WTC11 (cell line): ENCODE measurements around the gene NUTM2D. TPM values are rescaled to one million over a fixed set of nuclear protein-coding genes. Genes with fewer than 3 reads are reported as not detected.
"Not testable (repeated sequence)": the region's sequence is repeated elsewhere in the genome, so short reads cannot be mapped to it uniquely, and the experiment has no call there.

Source experiments
- ATAC-seq: fragments of 200-7000 bp; cut with Tn5 transposase; 2 replicates; pipeline ENCODE4 v1.10.0; 2021; ENCODE audit warnings: mild to moderate bottlenecking, moderate library complexity
- CTCF ChIA-PET: fragments of 300-600 bp; sonication (Branson Sonifier 250); formaldehyde crosslinking; loops from one replicate; lab custom pipeline; 2021; ENCODE audit warnings: antibody characterized with exemption; lab: Charles Lee
- POLR2A ChIA-PET: fragments of 350-600 bp; sonication (Branson Sonifier 250); formaldehyde crosslinking; loops from one replicate; lab custom pipeline; 2021; ENCODE audit warnings: antibody characterized with exemption; lab: Charles Lee
- DNase-seq: peaks from one replicate; pipeline ENCODE4 v3.0.0; 2021; ENCODE audit warnings: low spot score
- H3K27ac Mint-ChIP-seq: 2 replicates; pipeline ENCODE4 v1.8.0; 2021; ENCODE audit warnings: mixed read lengths
- H3K27me3 Mint-ChIP-seq: 2 replicates; pipeline ENCODE4 v1.8.0; 2021; ENCODE audit warnings: low read depth, mild to moderate bottlenecking, moderate library complexity, mixed read lengths
- H3K36me3 Mint-ChIP-seq: 2 replicates; pipeline ENCODE4 v1.8.0; 2021; ENCODE audit warnings: mixed read lengths
- H3K4me1 Mint-ChIP-seq: 2 replicates; pipeline ENCODE4 v1.8.0; 2022; ENCODE audit warnings: mixed read lengths
- H3K4me3 Mint-ChIP-seq: 2 replicates; pipeline ENCODE4 v1.8.0; 2021; ENCODE audit warnings: mild to moderate bottlenecking, moderate library complexity, mixed read lengths
- H3K9me3 Mint-ChIP-seq: 2 replicates; pipeline ENCODE4 v1.8.0; 2021; ENCODE audit warnings: mixed read lengths
- total RNA-seq: library from RNA; stranded (reverse); gene quantifications from 3 replicates; pipeline ENCODE4 v1.2.3, GENCODE V29; 2021

Gene NUTM2D
- total RNA-seq, 1 experiment from 2014 or later: 1.0 TPM

GRCh38 chr10:87358159-87358558 is 615 bp downstream of the NUTM2D start:
- H3K27me3 Mint-ChIP-seq, ATAC-seq, CTCF ChIA-PET, H3K4me1 Mint-ChIP-seq, H3K36me3 Mint-ChIP-seq, H3K4me3 Mint-ChIP-seq, POLR2A ChIA-PET, H3K27ac Mint-ChIP-seq, DNase-seq, H3K9me3 Mint-ChIP-seq: not testable (repeated sequence)

GRCh38 chr10:87369514-87370112 is 12.1 kb downstream of the NUTM2D start:
- H3K4me3 Mint-ChIP-seq, H3K9me3 Mint-ChIP-seq, H3K4me1 Mint-ChIP-seq, H3K27ac Mint-ChIP-seq, CTCF ChIA-PET, H3K36me3 Mint-ChIP-seq, ATAC-seq, POLR2A ChIA-PET, H3K27me3 Mint-ChIP-seq, DNase-seq: not testable (repeated sequence)

GRCh38 chr10:87374091-87374490 is 16.5 kb downstream of the NUTM2D start:
- ATAC-seq, H3K4me3 Mint-ChIP-seq, H3K27me3 Mint-ChIP-seq, H3K36me3 Mint-ChIP-seq, H3K27ac Mint-ChIP-seq, H3K4me1 Mint-ChIP-seq, POLR2A ChIA-PET, H3K9me3 Mint-ChIP-seq, DNase-seq, CTCF ChIA-PET: not testable (repeated sequence)

- H3K9me3 Mint-ChIP-seq, H3K4me3 Mint-ChIP-seq, H3K4me1 Mint-ChIP-seq, H3K27me3 Mint-ChIP-seq, H3K27ac Mint-ChIP-seq, DNase-seq, CTCF ChIA-PET, POLR2A ChIA-PET, H3K36me3 Mint-ChIP-seq: not testable (repeated sequence)
- ATAC-seq: peak; percentile 97
These were observed 21.6 kb downstream of the NUTM2D start for GRCh38 chr10:87379115-87379514.

GRCh38 chr10:87383149-87383857 is 25.8 kb downstream of the NUTM2D start:
- not testable (repeated sequence) for ATAC-seq

GRCh38 chr10:87384283-87384682 is 26.7 kb downstream of the NUTM2D start:
- CTCF ChIA-PET, H3K27me3 Mint-ChIP-seq, ATAC-seq, H3K27ac Mint-ChIP-seq, H3K36me3 Mint-ChIP-seq, DNase-seq, H3K4me1 Mint-ChIP-seq, POLR2A ChIA-PET, H3K9me3 Mint-ChIP-seq, H3K4me3 Mint-ChIP-seq: not testable (repeated sequence)

More at GRCh38 chr10:87383149-87383857, 25.8 kb downstream of the NUTM2D start:
- H3K9me3 Mint-ChIP-seq, H3K36me3 Mint-ChIP-seq, H3K27me3 Mint-ChIP-seq, H3K4me3 Mint-ChIP-seq, H3K27ac Mint-ChIP-seq, DNase-seq, H3K4me1 Mint-ChIP-seq, CTCF ChIA-PET, POLR2A ChIA-PET: not testable (repeated sequence)

GRCh38 chr10:87385762-87386360 is 28.3 kb downstream of the NUTM2D start:
- H3K36me3 Mint-ChIP-seq, ATAC-seq, POLR2A ChIA-PET, H3K27ac Mint-ChIP-seq, DNase-seq, H3K4me1 Mint-ChIP-seq, CTCF ChIA-PET, H3K4me3 Mint-ChIP-seq, H3K27me3 Mint-ChIP-seq, H3K9me3 Mint-ChIP-seq: not testable (repeated sequence)

- CTCF ChIA-PET, H3K4me3 Mint-ChIP-seq, H3K36me3 Mint-ChIP-seq, H3K9me3 Mint-ChIP-seq, H3K4me1 Mint-ChIP-seq, ATAC-seq, POLR2A ChIA-PET, H3K27me3 Mint-ChIP-seq, H3K27ac Mint-ChIP-seq: not testable (repeated sequence)
- peak; percentile 26 for DNase-seq
These were observed 33.8 kb downstream of the NUTM2D start for GRCh38 chr10:87391360-87391759.

- ATAC-seq, DNase-seq: not testable (repeated sequence)
These were observed 38.7 kb downstream of the NUTM2D start for GRCh38 chr10:87396206-87396605.

GRCh38 chr10:87398436-87398835 is 40.9 kb downstream of the NUTM2D start:
- POLR2A ChIA-PET, H3K9me3 Mint-ChIP-seq, H3K27ac Mint-ChIP-seq, H3K4me3 Mint-ChIP-seq, CTCF ChIA-PET, DNase-seq, H3K27me3 Mint-ChIP-seq, H3K4me1 Mint-ChIP-seq, ATAC-seq, H3K36me3 Mint-ChIP-seq: not testable (repeated sequence)

More at GRCh38 chr10:87396206-87396605, 38.7 kb downstream of the NUTM2D start:
- CTCF ChIA-PET, H3K36me3 Mint-ChIP-seq, H3K9me3 Mint-ChIP-seq, POLR2A ChIA-PET, H3K27ac Mint-ChIP-seq, H3K4me1 Mint-ChIP-seq, H3K4me3 Mint-ChIP-seq, H3K27me3 Mint-ChIP-seq: not testable (repeated sequence)

GRCh38 chr10:87407516-87408467 is 50.2 kb downstream of the NUTM2D start:
- H3K27ac Mint-ChIP-seq, POLR2A ChIA-PET, H3K9me3 Mint-ChIP-seq, CTCF ChIA-PET, H3K4me3 Mint-ChIP-seq, DNase-seq, H3K36me3 Mint-ChIP-seq, H3K27me3 Mint-ChIP-seq, H3K4me1 Mint-ChIP-seq: not testable (repeated sequence)
- ATAC-seq: peak; percentile 73

- H3K36me3 Mint-ChIP-seq, H3K27ac Mint-ChIP-seq, CTCF ChIA-PET, H3K9me3 Mint-ChIP-seq, H3K4me1 Mint-ChIP-seq, DNase-seq, ATAC-seq, POLR2A ChIA-PET, H3K27me3 Mint-ChIP-seq, H3K4me3 Mint-ChIP-seq: not testable (repeated sequence)
These were observed 56.4 kb downstream of the NUTM2D start for GRCh38 chr10:87413921-87414320.
